ENCODE data around the gene PGAM2.

- TF ChIP-seq, protein P1, sequence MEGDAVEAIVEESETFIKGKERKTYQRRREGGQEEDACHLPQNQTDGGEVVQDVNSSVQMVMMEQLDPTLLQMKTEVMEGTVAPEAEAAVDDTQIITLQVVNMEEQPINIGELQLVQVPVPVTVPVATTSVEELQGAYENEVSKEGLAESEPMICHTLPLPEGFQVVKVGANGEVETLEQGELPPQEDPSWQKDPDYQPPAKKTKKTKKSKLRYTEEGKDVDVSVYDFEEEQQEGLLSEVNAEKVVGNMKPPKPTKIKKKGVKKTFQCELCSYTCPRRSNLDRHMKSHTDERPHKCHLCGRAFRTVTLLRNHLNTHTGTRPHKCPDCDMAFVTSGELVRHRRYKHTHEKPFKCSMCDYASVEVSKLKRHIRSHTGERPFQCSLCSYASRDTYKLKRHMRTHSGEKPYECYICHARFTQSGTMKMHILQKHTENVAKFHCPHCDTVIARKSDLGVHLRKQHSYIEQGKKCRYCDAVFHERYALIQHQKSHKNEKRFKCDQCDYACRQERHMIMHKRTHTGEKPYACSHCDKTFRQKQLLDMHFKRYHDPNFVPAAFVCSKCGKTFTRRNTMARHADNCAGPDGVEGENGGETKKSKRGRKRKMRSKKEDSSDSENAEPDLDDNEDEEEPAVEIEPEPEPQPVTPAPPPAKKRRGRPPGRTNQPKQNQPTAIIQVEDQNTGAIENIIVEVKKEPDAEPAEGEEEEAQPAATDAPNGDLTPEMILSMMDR (IDR thresholded peaks at IDR 0.05): no peak
- TF ChIP-seq POLR2A (IDR thresholded peaks at IDR 0.05): no peak
These were observed 1.9 kb upstream of the PGAM2 start for GRCh38 chr7:44067064-44067951.
